ENCODE data around the gene TRMT11. TPM values are rescaled to one million over a fixed set of nuclear protein-coding genes. Genes with fewer than 3 reads are reported as not detected.

Gene TRMT11
- total and polyA plus RNA-seq, 2 of the 8 experiments (the other 6 are each of a cell fraction or from before 2014, with no cell fraction given), result 19.7 to 32.4 TPM

DNA sequence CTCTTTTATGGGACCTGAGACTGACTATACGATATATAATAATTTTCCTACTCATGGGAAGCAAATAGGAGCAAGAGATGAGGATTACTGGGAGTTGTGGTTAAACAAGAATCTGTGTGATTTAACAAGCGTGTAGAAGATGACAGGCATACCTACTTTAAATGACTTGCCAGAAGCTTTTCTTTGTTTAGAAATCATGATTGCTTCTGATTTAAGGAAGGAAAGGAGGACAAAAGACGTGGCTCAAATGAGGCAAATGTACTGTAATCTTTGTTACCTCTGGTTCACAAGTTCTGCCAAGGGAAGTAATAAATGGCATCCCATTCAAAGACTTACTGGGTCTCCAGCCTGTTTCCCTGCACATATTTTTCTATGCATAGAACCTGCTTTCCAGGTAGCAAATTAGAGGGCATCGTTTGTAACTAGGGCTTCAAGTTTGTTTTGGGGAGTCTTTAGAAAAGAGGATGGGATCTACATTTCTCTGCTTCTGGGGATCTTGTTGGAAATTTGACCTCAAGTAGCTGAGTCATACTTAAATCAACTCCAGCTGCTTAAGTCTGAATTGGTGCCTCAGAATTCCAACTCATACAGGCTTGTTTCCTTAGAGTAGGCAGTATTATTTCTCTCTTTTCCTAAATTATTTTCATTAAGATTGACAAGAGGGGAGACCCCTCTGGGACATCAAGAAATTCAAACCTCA, 2.9 kb upstream of the TRMT11 start:
- Histone ChIP-seq H3K4me1 (replicated peaks in 1 of 4; ENCODE audit: control insufficient read depth in 3 of 4, insufficient read depth in 4 of 4, low read length in 3 of 4) (peaks cover 0 to 6% (median 1%) of the 10 kb centered on the region in 4 experiments; a peak in 3 of 7 replicates), H3K27ac (ENCODE audit: low read depth, low read length) (no peak overlapping the region), H2BK5ac (ENCODE audit: low read depth, low read length) (no peak overlapping the region), H3K56ac (replicated peaks; ENCODE audit: insufficient read length, low read depth, low read length) (no peak overlapping the region), H3K4me2 (ENCODE audit: insufficient read depth in 1 of 2, low read depth in 2 of 2, low read length in 2 of 2) (no peak overlapping the region), H2BK20ac (ENCODE audit: low read length) (no peak overlapping the region), H3K4me3 (ENCODE audit: extremely low read depth in 1 of 4, insufficient read depth in 2 of 4, low read depth in 3 of 4, low read length in 4 of 4) (no peak overlapping the region), H4K91ac (replicated peaks; ENCODE audit: insufficient read length, low read length) (no peak overlapping the region), H3K14ac (ENCODE audit: insufficient read length) (no peak overlapping the region), H3K27me3 (replicated peaks in 1 of 4; ENCODE audit: control insufficient read depth in 3 of 4, extremely low read depth in 1 of 4, insufficient read depth in 3 of 4, low read length in 3 of 4) (no peaks in the 10 kb centered on the region), H3K23me2 (ENCODE audit: low read depth, low read length) (peaks cover 9% of the 10 kb centered on the region), H2BK120ac (replicated peaks; ENCODE audit: low read depth, low read length) (no peak overlapping the region), H3K4ac (replicated peaks; ENCODE audit: insufficient read length, low read depth, low read length) (no peak overlapping the region), H2BK12ac (ENCODE audit: low read depth, low read length) (no peak overlapping the region), H2BK15ac (ENCODE audit: low read length) (no peak overlapping the region), H4K5ac (ENCODE audit: insufficient read length, low read depth, low read length) (no peak overlapping the region), H3K9ac (replicated peaks in 1 of 4; ENCODE audit: extremely low read depth in 1 of 4, low read depth in 3 of 4, low read length in 3 of 4) (no peak overlapping the region), H3K36me3 (ENCODE audit: control insufficient read depth in 2 of 4, insufficient read depth in 4 of 4, low read length in 3 of 4) (no peaks in the 10 kb centered on the region), H3K79me1 (ENCODE audit: low read depth, low read length) (no peaks in the 10 kb centered on the region; the same call in 1 of the 2 replicates), H3K18ac (ENCODE audit: extremely low read depth, low read length) (no peak overlapping the region), H3K23ac (ENCODE audit: insufficient read length) (no peak overlapping the region), H3K79me2 (ENCODE audit: control insufficient read depth in 1 of 2, insufficient read depth in 2 of 2, low read length in 2 of 2) (peaks cover 0 to 27% of the 10 kb centered on the region in 2 experiments; a peak in 3 of 4 replicates), H2AFZ (ENCODE audit: low read length) (no peak overlapping the region), H3K9me3 (ENCODE audit: insufficient read depth in 2 of 2, low read depth in 1 of 2, low read length in 1 of 2) (no peaks in the 10 kb centered on the region), H2AK5ac (ENCODE audit: low read depth, low read length) (no peak overlapping the region), H4K8ac (ENCODE audit: extremely low read depth, insufficient read depth, low read length) (no peak overlapping the region), H4K20me1 (replicated peaks in 1 of 2; ENCODE audit: control insufficient read depth in 1 of 2, insufficient read depth in 2 of 2, low read length in 2 of 2) (no peaks in the 10 kb centered on the region)
- DNase-seq (ENCODE audit: low read depth in 1 of 2, low spot score in 2 of 2) (no peak), FAIRE-seq (no peak)
- WGBS, 2 experiments (ENCODE audit: extremely low coverage in 1 of 2, insufficient coverage in 1 of 2, insufficient read length in 1 of 2, insufficient replicate concordance in 2 of 2, low coverage in 1 of 2, low lambda C conversion rate in 2 of 2, missing lambda C conversion rate in 1 of 2), result 70% methylated on average over 4 of the region's 4 CpGs; no CpG with 5 or more reads in 1 of the 2 experiments
- POLR2A ChIA-PET (ENCODE audit: partially characterized antibody), result no interaction called here
- CTCF ChIA-PET (ENCODE audit: partially characterized antibody), result interaction anchor here (1.4 kb wide), 1 partner anchor 673 kb away, joined by 3 read pairs; no protein-coding TSS in a partner anchor
- TF ChIP-seq SP2 (IDR thresholded peaks at IDR 0.05; ENCODE audit: low read length) (no peak), HDAC6 (IDR thresholded peaks at IDR 0.05; ENCODE audit: low read depth, low read length) (no peak), ASH2L (IDR thresholded peaks at IDR 0.05; ENCODE audit: low read length) (no peak), RNF2 (IDR thresholded peaks at IDR 0.05; ENCODE audit: borderline replicate concordance, low read depth, low read length, missing control alignments, poor library complexity, severe bottlenecking) (no peak), ZNF274 (IDR thresholded peaks at IDR 0.05; ENCODE audit: borderline replicate concordance, extremely low read depth, low read length) (no peak), BCL11A (IDR thresholded peaks at IDR 0.05; ENCODE audit: low read depth in 2 of 2, low read length in 2 of 2) (no peak), KDM4A (IDR thresholded peaks at IDR 0.05; ENCODE audit: low read depth, low read length, severe bottlenecking) (no peak), EGR1 (IDR thresholded peaks at IDR 0.05; ENCODE audit: borderline replicate concordance, low read depth, low read length) (no peak), CBX8 (IDR thresholded peaks at IDR 0.05; ENCODE audit: borderline replicate concordance, low read depth, low read length) (no peak), JUND (IDR thresholded peaks at IDR 0.05; ENCODE audit: low read length) (no peak), RBBP5 (IDR thresholded peaks at IDR 0.05; ENCODE audit: borderline replicate concordance, low read depth, low read length) (no peak)
- TF ChIP-seq, protein P1, sequence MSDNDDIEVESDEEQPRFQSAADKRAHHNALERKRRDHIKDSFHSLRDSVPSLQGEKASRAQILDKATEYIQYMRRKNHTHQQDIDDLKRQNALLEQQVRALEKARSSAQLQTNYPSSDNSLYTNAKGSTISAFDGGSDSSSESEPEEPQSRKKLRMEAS (IDR thresholded peaks at IDR 0.05), result no peak
